ENCODE results near the gene RNGTT. TPM values are rescaled to one million over a fixed set of nuclear protein-coding genes. Genes with fewer than 3 reads are reported as not detected.
"Not testable (repeated sequence)": the region's sequence is repeated elsewhere in the genome, so short reads cannot be mapped to it uniquely, and the experiment has no call there.

The RNGTT gene
- total RNA-seq, 1 donor from 2014 or later: 14.6 TPM

- Mint-ChIP-seq H3K27me3 (ENCODE audit: unreplicated experiment) (no peaks in the 10 kb centered on the region), H3K27ac (ENCODE audit: unreplicated experiment) (no peak overlapping the region), H3K9me3 (ENCODE audit: unreplicated experiment) (no peaks in the 10 kb centered on the region), H3K4me1 (ENCODE audit: unreplicated experiment) (no peaks in the 10 kb centered on the region), H3K4me3 (ENCODE audit: unreplicated experiment) (no peak overlapping the region), H3K36me3 (ENCODE audit: low read depth, unreplicated experiment) (peaks cover 3% of the 10 kb centered on the region)
- TF ChIP-seq CTCF (IDR thresholded peaks at IDR 0.05; ENCODE audit: unreplicated experiment): no peak
- no peak for DNase-seq (ENCODE audit: low spot score)
Observed at GRCh38 chr6:88839280-88839679, 124.1 kb downstream of the RNGTT start.

GRCh38 chr6:88835210-88835609 lies 128.2 kb downstream of the RNGTT start:
- Mint-ChIP-seq H3K36me3 (ENCODE audit: low read depth, unreplicated experiment) (peaks cover 21% of the 10 kb centered on the region), H3K4me1 (ENCODE audit: unreplicated experiment) (no peaks in the 10 kb centered on the region), H3K27me3 (ENCODE audit: unreplicated experiment) (no peaks in the 10 kb centered on the region), H3K27ac (ENCODE audit: unreplicated experiment) (no peak overlapping the region), H3K4me3 (ENCODE audit: unreplicated experiment) (no peak overlapping the region), H3K9me3 (ENCODE audit: unreplicated experiment) (peaks cover 3% of the 10 kb centered on the region)
- TF ChIP-seq CTCF (IDR thresholded peaks at IDR 0.05; ENCODE audit: unreplicated experiment): no peak
- no peak for DNase-seq (ENCODE audit: low spot score)

- not testable (repeated sequence) for H3K4me1 Mint-ChIP-seq (ENCODE audit: unreplicated experiment); DNase-seq (ENCODE audit: low spot score); H3K27ac Mint-ChIP-seq (ENCODE audit: unreplicated experiment); H3K9me3 Mint-ChIP-seq (ENCODE audit: unreplicated experiment); H3K27me3 Mint-ChIP-seq (ENCODE audit: unreplicated experiment); H3K4me3 Mint-ChIP-seq (ENCODE audit: unreplicated experiment)
- peaks cover 26% of the 10 kb centered on the region for H3K36me3 Mint-ChIP-seq (ENCODE audit: low read depth, unreplicated experiment)
Observed at GRCh38 chr6:88833071-88833470, 130.3 kb downstream of the RNGTT start.

- not testable (repeated sequence) for DNase-seq (ENCODE audit: low spot score); H3K27ac Mint-ChIP-seq (ENCODE audit: unreplicated experiment); H3K9me3 Mint-ChIP-seq (ENCODE audit: unreplicated experiment); H3K4me3 Mint-ChIP-seq (ENCODE audit: unreplicated experiment); H3K4me1 Mint-ChIP-seq (ENCODE audit: unreplicated experiment); H3K27me3 Mint-ChIP-seq (ENCODE audit: unreplicated experiment)
- peaks cover 19% of the 10 kb centered on the region for H3K36me3 Mint-ChIP-seq (ENCODE audit: low read depth, unreplicated experiment)
Observed at GRCh38 chr6:88827599-88827998, 135.8 kb downstream of the RNGTT start.

- Mint-ChIP-seq H3K27ac (ENCODE audit: unreplicated experiment) (no peak overlapping the region), H3K4me1 (ENCODE audit: unreplicated experiment) (no peaks in the 10 kb centered on the region), H3K27me3 (ENCODE audit: unreplicated experiment) (no peaks in the 10 kb centered on the region), H3K4me3 (ENCODE audit: unreplicated experiment) (no peak overlapping the region), H3K9me3 (ENCODE audit: unreplicated experiment) (no peaks in the 10 kb centered on the region), H3K36me3 (ENCODE audit: low read depth, unreplicated experiment) (peaks cover 6% of the 10 kb centered on the region)
- TF ChIP-seq CTCF (IDR thresholded peaks at IDR 0.05; ENCODE audit: unreplicated experiment): no peak
- no peak for DNase-seq (ENCODE audit: low spot score)
Observed at GRCh38 chr6:88825856-88826255, 137.6 kb downstream of the RNGTT start.

GRCh38 chr6:88823998-88824397 lies 139.4 kb downstream of the RNGTT start:
- H3K27ac Mint-ChIP-seq (ENCODE audit: unreplicated experiment): no peak overlapping the region
- H3K27me3 Mint-ChIP-seq (ENCODE audit: unreplicated experiment): no peaks in the 10 kb centered on the region
- TF ChIP-seq CTCF (IDR thresholded peaks at IDR 0.05; ENCODE audit: unreplicated experiment): no peak
- DNase-seq (ENCODE audit: low spot score): no peak
- H3K36me3 Mint-ChIP-seq (ENCODE audit: low read depth, unreplicated experiment): no peaks in the 10 kb centered on the region
- no peaks in the 10 kb centered on the region for H3K4me1 Mint-ChIP-seq (ENCODE audit: unreplicated experiment)
- H3K4me3 Mint-ChIP-seq (ENCODE audit: unreplicated experiment): no peak overlapping the region
- H3K9me3 Mint-ChIP-seq (ENCODE audit: unreplicated experiment): no peaks in the 10 kb centered on the region

Measured in endothelial cell (in vitro differentiated cells).